HG03575 (cell line): ENCODE results near the gene VDAC1.
A peak's percentile ranks its signal among the peaks of the same experiment; 100 is the strongest.
"Not testable (repeated sequence)": the region's sequence is repeated elsewhere in the genome, so short reads cannot be mapped to it uniquely, and the experiment has no call there.

ENCODE experiments used
- ATAC-seq: cut with Tn5 transposase; IDR thresholded peaks from one replicate; pipeline ENCODE4 v1.9.1; 2021; ENCODE audit not compliant: unreplicated experiment, insufficient number of reproducible peaks, low FRiP score; ENCODE audit errors: extremely low read depth

The VDAC1 gene

DNA sequence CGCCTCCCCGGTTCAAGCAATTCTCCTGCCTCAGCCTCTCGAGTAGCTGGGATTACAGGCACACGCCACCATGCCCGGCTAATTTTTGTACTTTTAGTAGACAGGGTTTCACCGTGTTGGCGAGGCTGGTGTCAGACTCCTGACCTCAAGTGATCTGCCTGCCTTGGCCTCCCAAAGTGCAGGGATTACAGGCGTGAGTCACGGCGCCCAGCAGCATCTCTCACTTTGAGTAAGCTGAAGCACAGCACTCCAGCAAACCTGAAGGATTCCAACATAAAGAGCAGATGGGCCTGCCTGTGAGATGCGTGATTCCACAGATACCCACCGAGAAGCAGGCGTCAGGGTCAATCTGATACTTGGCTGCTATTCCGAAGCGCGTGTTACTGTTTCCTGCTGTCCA, 29.2 kb downstream of the VDAC1 start:
- not testable (repeated sequence) for ATAC-seq

DNA sequence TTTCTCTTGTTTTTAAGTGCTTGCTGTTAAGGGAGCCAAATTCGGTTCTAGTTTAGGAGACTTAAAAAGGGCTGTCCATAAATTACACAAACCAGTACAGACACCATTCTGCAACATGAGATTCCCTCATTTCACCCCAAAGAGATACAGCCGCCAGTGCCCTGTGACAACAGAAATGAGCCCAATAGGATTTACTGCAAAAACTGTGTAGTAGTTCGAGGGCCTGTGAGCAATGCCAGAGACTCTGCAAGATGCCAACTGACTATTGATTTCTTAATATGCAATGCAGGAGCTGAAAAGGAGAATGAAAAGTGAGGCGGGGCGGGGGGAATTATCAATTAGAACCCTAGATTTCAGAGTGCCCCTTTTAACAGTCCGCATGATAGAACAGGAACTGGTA, 30.6 kb downstream of the VDAC1 start:
- no peak for ATAC-seq

- ATAC-seq: no peak
Measured at GRCh38 chr5:133970325-133970909, 34.4 kb downstream of the VDAC1 start.

GRCh38 chr5:133969654-133970324, 35.0 kb downstream of the VDAC1 start:
- no peak for ATAC-seq

- ATAC-seq: peak; percentile 81
Measured at GRCh38 chr5:133968204-133968980, 36.4 kb downstream of the VDAC1 start, which contains the start of gene C5orf15. C5orf15 (minus strand) TSS chr5:133968625; CDS start chr5:133968584, 41 bp downstream.

- ATAC-seq: no peak
Measured at GRCh38 chr5:133967698-133968203, 37.0 kb downstream of the VDAC1 start.

- no peak for ATAC-seq
Measured at GRCh38 chr5:133967124-133967523, 37.7 kb downstream of the VDAC1 start.

DNA sequence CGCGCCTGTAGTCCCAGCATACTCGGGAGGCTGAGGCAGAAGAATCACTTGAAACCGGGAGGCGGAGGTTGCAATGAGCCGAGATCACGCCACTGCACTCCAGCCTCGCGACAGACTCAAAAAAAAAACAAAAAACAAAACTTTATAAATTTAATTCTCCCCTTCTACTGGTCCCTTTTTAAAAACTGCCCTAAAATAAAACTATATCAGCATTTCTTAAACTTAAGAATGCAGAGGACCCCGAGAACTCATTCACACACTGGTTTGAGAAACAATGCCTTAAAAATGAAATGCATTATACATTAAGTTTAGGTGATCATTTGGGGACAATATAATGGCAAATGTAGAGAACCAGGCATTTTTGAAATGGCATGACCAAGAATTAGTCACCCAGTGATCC, 38.7 kb downstream of the VDAC1 start:
- ATAC-seq: no peak

DNA sequence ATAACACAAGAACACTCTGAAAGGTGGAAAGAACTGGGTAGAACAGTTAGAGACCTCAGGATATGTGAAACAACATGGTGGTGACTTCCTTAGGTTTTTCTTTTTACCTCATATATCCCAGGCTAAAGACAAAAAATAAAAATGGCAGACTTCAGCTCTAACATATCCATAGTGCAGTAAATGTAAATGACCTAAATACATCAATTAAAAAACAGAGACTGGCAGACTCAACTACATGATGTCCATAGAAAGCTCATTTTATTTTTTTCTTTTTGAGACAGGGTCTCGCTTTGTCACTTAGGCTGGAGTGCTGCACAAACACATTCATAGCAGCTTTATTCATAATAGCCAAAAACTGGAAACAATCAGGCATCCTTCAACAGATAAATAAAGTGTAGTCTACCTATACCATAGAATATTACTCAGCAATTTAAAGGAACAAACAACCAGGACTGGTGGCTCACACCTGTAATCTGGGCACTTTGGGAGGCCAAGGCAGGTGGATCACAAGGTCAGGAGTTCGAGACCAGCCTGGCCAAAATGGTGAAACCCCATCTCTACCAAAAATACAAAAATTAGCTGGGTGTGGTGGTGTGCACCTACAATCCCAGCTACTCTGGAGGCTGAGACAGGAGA, 41.2 kb downstream of the VDAC1 start:
- no peak for ATAC-seq

DNA sequence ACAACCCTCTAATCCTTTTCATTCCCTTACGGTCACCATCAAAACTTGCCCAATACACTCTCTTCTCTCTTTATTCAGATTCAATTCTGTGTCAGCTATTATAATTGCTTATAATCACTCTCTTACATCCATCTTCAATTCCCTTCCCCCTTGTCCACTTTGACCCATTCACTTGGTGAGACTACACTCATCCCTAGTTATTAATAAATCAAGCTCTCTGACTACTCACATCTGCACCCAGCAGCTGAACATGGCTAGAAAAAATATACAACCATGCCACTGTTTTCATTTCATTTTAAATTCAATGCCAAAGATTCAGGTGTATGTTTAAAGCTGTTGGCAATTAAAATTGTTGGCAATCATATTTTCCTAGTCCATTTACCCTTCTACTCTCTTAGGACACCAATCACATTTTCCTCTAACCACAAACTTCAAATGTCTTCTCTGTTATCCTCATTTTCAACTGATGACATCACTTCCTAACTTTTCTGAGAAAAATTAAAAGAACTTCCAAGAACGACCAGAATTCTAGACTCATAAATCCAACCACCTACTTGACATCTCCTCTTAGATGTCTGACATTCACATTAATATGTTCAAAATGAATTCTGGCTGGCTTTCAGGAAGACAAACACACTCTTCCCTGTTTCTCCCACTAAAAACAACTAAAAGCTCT, 41.8 kb downstream of the VDAC1 start:
- ATAC-seq: no peak

DNA sequence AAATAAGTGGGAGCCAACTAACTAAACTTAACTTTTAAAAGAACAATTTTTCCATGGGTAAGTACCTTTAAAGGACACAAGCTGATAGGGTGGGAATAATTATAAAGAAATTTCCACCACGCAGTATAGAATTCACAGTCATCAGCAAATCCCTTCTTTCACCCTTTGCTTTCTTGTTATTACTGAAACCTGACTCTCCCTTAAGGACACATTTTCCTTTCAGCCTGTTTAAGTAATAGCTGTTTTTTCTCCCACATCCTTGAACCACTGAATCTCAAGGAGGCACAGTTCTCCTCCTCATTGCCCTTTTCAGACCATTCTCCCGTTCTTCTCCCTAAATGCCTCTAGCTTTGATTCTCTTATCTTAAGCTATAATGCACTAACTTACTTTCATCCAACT, 42.6 kb downstream of the VDAC1 start:
- no peak for ATAC-seq

DNA sequence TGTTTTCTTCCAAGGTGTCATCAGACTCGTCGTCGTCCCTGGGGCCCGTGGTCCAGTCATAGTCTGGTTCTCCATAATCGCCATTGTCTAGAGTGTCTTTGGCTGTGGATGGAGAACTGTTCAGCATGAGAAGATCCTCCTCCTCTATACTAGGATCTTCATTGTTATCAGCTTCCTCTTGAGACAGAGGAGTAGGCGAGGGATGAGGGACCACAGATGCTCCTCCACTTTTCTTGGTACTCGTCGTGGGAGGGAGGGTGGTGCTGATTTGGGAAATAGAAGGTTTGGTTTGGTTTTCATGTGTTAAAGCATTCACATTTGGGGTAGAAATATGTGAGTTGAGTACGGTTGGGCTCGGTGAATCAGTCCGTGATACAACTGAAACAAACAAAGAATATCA, 45.1 kb downstream of the VDAC1 start:
- ATAC-seq: no peak

- ATAC-seq: no peak
Measured at GRCh38 chr5:133957591-133957990, 47.2 kb downstream of the VDAC1 start.

GRCh38 chr5:133957080-133957479, 47.7 kb downstream of the VDAC1 start:
- ATAC-seq: no peak

DNA sequence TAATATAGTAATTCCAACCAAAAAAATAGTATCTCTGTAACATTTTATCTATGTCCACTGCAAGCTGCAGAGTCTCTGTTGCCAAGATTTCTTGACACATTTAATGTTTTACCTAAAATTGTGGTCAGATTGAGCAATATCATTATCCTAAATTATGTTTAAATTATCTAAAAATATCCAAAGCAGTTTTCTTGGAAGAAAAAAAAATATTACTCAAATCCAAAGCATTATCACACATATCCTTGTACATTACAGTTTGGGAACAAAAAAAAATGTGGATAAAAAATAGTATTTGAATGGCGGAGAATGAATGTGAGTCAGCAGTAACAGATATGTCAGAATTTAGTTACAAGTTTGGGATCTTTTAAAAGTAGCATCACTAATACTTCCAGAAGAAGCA, 48.6 kb downstream of the VDAC1 start:
- not testable (repeated sequence) for ATAC-seq

DNA sequence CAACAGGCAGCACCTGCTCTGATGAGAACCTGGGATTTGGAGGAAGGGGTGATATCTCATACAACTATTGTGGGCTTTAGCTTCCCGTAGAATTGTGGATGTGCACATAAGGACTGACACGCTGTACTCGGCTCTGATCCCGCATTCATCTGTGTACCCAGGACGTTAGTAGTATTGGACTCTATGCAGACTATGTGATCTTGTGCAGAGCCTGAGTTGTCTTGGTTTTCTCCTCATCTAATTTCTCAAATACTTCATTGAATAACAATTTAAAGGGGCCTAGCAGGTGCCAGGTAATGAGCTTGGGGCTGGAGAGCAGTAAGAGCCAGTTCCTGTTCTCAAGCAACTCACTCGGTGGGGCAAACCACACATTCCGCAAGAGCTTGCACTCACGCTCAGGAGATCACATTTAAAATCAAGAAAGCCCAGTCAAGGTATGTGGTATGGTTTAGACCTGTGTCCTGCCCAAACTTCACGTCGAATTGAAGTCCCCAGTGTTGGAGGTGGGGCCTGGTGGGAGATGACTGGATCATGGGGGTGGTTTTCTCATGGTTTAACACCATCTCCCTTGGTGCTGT, 51.1 kb downstream of the VDAC1 start:
- ATAC-seq: no peak

DNA sequence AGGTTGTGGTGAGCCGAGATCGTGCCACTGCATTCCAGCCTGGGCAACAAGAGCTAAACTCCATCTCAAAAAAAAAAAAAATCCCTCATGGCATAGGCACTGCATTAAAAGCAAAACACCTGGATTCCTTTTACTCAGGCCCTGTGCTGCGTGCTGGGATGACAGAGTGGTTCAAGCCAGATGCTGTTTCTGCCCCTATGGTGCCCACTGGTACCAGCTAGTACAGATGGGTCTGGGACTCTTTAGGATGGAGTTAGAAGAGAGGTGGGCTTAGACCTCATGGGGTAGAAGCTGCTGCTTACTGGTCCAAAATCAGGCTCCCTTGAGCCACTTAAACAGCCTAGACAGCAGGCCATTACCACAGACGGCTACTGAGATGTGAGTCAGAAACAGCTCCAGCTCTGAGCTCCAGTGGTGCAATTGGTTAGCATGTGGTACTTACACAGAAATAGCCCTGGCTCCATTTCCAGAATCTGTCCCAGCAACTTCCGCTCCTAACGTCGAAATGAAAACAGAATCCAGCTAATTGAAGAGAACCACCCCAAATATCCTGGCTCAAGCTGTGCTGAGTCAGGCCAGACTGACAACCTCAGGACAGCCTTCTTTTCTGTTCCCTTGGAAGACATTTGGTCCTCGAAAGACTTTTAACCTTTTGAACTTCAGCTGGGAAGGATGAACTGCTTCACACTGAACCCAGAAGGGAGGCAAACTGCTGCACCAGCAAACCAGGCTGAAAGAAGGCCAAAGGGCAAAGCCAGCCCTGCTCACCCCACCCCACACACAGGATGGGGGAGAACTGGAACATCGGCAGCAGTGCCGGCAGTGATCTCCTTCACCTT, 51.8 kb downstream of the VDAC1 start:
- no peak for ATAC-seq
